ENCODE results near the gene EGLN2.
"Not testable (repeated sequence)": the region's sequence is repeated elsewhere in the genome, so short reads cannot be mapped to it uniquely, and the experiment has no call there.

EGLN2 gene

GRCh38 chr19:40850277-40850676 is 51.3 kb downstream of the EGLN2 start, which contains the start of gene CYP2A6:
TSS of gene CYP2A6 (minus strand) at chr19:40850447. CDS start at chr19:40850426, 21 bp downstream.
- DNase-seq: not testable (repeated sequence)

GRCh38 chr19:40852467-40853152 is 53.6 kb downstream of the EGLN2 start:
- not testable (repeated sequence) for DNase-seq

Measured in HCEC 1CT (cell line).